ENCODE results near the gene RAD17. TPM values are rescaled to one million over a fixed set of nuclear protein-coding genes. Genes with fewer than 3 reads are reported as not detected.
"Not testable (repeated sequence)": the region's sequence is repeated elsewhere in the genome, so short reads cannot be mapped to it uniquely, and the experiment has no call there.

RAD17 gene
- polyA plus RNA-seq, 1 experiment, result 18.0 TPM

DNA sequence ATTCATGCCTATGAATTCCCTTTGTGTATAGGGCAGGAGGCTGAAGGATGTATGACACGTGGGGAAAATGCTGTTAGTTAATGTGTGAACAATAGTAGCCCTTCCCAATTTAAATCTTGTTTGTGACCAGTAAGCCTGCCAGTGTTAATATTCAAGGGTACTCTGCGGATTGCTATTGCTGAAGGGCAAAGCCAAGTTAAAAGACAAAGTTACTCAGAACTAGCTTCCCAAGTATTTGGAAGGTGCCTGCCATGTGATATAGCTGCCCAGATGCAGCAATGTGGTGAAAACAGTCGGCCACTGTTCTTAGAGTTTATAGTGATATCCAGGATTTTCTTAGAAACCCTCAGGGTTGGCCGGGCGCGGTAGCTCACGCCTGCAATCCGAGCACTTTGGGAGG is 79.9 kb downstream of the RAD17 start:
- no peak overlapping the region for H3K4me3 ChIP-seq (ENCODE audit: low read depth, low read length)
- ChIA-PET CTCF (no interaction called here), POLR2A (no interaction called here)
- TF ChIP-seq, protein P1, sequence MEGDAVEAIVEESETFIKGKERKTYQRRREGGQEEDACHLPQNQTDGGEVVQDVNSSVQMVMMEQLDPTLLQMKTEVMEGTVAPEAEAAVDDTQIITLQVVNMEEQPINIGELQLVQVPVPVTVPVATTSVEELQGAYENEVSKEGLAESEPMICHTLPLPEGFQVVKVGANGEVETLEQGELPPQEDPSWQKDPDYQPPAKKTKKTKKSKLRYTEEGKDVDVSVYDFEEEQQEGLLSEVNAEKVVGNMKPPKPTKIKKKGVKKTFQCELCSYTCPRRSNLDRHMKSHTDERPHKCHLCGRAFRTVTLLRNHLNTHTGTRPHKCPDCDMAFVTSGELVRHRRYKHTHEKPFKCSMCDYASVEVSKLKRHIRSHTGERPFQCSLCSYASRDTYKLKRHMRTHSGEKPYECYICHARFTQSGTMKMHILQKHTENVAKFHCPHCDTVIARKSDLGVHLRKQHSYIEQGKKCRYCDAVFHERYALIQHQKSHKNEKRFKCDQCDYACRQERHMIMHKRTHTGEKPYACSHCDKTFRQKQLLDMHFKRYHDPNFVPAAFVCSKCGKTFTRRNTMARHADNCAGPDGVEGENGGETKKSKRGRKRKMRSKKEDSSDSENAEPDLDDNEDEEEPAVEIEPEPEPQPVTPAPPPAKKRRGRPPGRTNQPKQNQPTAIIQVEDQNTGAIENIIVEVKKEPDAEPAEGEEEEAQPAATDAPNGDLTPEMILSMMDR (IDR thresholded peaks at IDR 0.05; ENCODE audit: insufficient read depth, low read depth, low read length), result no peak
- DNase-seq (ENCODE audit: low read depth), result no peak
- H3K27me3 ChIP-seq (ENCODE audit: control insufficient read depth, insufficient read depth, low read length), result no peaks in the 10 kb centered on the region
- no peaks in the 10 kb centered on the region for H3K36me3 ChIP-seq (ENCODE audit: control insufficient read depth, insufficient read depth, low read length)

DNA sequence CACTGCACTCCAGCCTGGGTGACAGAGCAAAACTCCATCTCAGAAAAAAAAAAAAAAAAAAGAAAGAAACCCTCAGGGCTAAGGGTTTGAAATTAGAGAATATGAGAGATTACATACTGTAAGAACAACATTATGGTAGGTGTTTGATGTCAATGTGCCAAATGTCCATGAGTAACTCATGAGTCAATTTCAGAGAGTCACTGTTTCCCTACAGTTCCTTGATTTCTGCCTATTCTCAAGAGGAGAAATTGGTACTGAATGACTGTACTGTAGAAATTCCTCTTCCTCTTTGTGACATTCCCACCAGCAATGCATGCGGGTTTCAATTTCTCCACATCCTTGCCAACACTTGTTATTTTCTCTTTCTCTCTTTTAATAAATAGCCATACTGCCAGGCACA is 80.5 kb downstream of the RAD17 start:
- CTCF ChIA-PET, result no interaction called here
- TF ChIP-seq, protein P1 (IDR thresholded peaks at IDR 0.05; ENCODE audit: insufficient read depth, low read depth, low read length), result no peak
- peak; percentile 63 for DNase-seq (ENCODE audit: low read depth)
- POLR2A ChIA-PET, result no interaction called here
- Histone ChIP-seq H3K36me3 (ENCODE audit: control insufficient read depth, insufficient read depth, low read length) (no peaks in the 10 kb centered on the region), H3K27me3 (ENCODE audit: control insufficient read depth, insufficient read depth, low read length) (no peaks in the 10 kb centered on the region), H3K4me3 (ENCODE audit: low read depth, low read length) (no peak overlapping the region)

DNA sequence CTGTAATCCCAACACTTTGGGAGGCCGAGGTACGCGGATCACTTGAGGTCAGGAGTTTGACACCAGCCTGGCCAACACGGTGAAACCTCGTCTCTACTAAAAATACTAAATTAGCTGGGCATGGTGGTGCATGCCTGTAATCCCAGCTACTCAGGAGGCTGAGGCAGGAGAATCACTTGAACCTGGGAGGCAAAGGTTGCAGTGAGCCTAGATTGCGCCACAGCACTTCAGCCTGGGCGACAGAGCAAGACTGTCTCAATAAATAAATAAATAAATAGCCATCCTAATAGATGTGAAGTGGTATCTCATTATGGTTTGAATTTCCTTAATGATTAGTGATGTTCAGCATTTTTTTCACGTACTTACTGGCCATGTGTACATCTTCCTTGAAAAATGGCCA is 80.9 kb downstream of the RAD17 start:
- H3K27me3 ChIP-seq (ENCODE audit: control insufficient read depth, insufficient read depth, low read length); H3K4me3 ChIP-seq (ENCODE audit: low read depth, low read length); DNase-seq (ENCODE audit: low read depth); H3K36me3 ChIP-seq (ENCODE audit: control insufficient read depth, insufficient read depth, low read length); POLR2A ChIA-PET: not testable (repeated sequence)
- CTCF ChIA-PET, result interaction anchor here (0.6 kb wide), 1 partner anchor 22 kb away, joined by 5 read pairs; no protein-coding TSS in a partner anchor

DNA sequence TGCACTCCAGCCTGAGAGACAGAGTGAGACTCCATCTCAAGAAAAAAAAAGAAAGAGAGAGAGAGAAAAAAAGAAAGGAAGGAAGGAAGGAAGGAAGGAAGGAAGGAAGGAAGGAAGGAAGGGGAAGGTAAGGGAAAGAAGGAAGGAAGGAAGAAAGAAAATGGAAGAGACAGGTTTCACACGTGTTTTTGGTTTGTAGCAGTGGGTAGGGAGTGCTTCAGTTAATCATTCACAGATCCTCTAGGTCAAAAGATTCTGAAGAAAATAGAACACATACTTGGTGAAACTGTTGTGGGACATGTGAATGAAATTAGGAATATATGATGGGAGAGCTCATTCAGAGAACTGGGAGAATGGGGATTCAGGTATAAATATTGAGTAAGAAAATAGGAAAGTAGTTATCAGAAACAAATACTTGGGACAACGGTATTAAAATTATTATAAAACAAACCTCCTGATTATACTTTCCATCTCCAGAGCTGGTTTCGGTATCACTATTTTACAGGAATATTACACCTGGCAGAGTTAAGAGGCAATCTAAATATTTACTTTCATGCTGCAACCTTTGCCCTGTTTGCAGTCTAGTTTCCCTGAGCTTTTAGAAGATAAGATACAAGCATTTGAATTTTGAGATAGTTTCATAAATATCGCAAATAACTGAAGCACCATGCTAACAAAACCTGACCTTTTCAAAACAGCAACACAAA is 82.5 kb downstream of the RAD17 start:
- POLR2A ChIA-PET, result no interaction called here
- Histone ChIP-seq H3K36me3 (ENCODE audit: control insufficient read depth, insufficient read depth, low read length) (no peaks in the 10 kb centered on the region), H3K27me3 (ENCODE audit: control insufficient read depth, insufficient read depth, low read length) (no peaks in the 10 kb centered on the region), H3K4me3 (ENCODE audit: low read depth, low read length) (no peak overlapping the region)
- CTCF ChIA-PET, result no interaction called here
- DNase-seq (ENCODE audit: low read depth), result no peak
- TF ChIP-seq, protein P1 (IDR thresholded peaks at IDR 0.05; ENCODE audit: insufficient read depth, low read depth, low read length), result no peak

DNA sequence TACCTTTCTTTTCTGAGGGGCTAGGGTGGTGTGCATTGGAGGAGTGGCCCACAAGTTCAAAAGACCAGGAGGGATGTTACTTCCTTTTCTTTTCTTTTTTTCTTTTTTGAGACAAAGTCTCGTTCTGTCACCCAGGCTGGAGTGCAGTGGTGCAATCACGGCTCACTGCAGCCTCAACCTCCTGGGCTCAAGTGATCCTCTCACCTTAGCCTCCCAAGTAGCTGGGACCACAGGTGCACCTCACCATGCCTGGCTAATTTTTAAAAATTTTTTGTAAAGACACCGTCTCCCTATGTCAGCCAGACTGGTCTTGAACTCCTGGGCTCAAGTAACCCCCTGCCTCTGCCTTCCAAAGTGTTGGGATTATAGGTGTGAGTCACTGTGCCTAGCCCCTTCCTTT is 83.9 kb downstream of the RAD17 start:
- CTCF ChIA-PET; POLR2A ChIA-PET; H3K4me3 ChIP-seq (ENCODE audit: low read depth, low read length); H3K36me3 ChIP-seq (ENCODE audit: control insufficient read depth, insufficient read depth, low read length); H3K27me3 ChIP-seq (ENCODE audit: control insufficient read depth, insufficient read depth, low read length); DNase-seq (ENCODE audit: low read depth): not testable (repeated sequence)

DNA sequence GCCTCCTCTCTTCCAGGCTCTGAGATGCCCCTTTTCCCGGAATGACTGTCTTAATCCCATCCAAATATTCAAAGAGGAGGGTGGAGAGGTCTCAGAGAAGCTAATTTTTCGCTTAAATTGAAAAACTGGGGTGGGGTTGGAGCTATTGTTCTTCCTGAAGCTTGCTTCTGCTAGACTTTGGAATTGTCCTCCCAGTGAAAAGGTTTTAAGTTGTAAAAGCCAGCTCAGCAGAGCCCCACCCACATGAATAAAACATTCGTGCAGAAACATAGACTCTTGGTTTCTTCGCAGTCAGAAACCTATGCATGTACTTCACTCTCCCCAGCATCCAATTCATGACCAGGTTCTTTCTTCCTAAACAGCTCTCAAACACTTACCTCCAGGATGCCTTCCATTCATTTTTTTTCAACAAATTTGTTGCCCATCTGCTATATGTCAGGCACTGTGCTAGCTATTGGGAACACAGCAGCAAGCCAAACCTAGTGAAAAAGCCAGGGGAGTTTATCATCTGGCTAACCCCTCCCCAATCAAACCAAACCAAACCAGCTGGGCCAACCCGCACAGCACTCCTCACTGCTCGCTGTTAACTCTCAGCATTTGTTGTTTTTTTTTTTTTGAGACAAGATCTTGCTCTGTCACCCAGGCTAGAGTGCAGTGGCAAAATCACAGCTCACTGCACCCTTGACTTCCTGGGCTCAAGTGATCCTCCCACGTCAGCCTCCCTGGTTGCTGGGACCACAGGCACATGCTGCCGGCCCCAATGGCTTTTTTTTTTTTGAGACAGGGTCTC is 85.0 kb downstream of the RAD17 start:
- DNase-seq (ENCODE audit: low read depth), result no peak
- POLR2A ChIA-PET, result no interaction called here
- no peak overlapping the region for H3K4me3 ChIP-seq (ENCODE audit: low read depth, low read length)
- TF ChIP-seq, protein P1 (IDR thresholded peaks at IDR 0.05; ENCODE audit: insufficient read depth, low read depth, low read length), result no peak
- no peaks in the 10 kb centered on the region for H3K36me3 ChIP-seq (ENCODE audit: control insufficient read depth, insufficient read depth, low read length)
- peaks cover 1% of the 10 kb centered on the region; the same call in 1 of the 2 replicates for H3K27me3 ChIP-seq (ENCODE audit: control insufficient read depth, insufficient read depth, low read length)
- CTCF ChIA-PET, result interaction anchor here (0.6 kb wide), 1 partner anchor 253 kb away, joined by 3 read pairs; no protein-coding TSS in a partner anchor

DNA sequence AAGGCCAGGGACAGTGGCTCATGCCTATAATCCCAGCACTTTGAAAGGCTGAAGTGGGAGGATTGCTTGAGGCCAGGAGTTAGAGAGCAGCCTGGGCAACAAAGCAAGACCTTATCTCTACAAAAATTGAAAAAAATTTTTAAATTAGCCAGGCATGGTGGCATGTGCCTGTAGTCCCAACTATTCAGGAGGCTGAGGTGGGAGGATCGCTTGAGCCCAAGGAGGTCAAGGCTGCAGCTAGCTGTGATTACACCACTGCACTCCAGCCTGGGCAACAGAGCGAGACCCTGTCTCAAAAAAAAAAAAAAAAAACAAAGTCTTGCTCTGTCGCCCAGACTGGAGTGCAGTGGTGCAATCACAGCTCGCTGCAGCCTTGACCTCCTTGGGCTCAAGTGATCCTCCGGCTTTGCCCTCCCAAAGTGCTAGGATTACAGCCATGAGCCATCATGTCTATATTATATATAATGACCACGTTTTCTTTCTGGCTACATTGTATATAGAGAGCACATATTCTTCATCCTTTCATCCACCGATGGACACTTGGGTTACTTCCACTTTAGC is 85.9 kb downstream of the RAD17 start:
- DNase-seq (ENCODE audit: low read depth); POLR2A ChIA-PET; H3K36me3 ChIP-seq (ENCODE audit: control insufficient read depth, insufficient read depth, low read length); H3K4me3 ChIP-seq (ENCODE audit: low read depth, low read length); H3K27me3 ChIP-seq (ENCODE audit: control insufficient read depth, insufficient read depth, low read length); CTCF ChIA-PET: not testable (repeated sequence)

All from BJ (cell line).